Renal cortical epithelial cell (primary cell): Measurements from ENCODE around the gene IGFN1. TPM values are rescaled to one million over a fixed set of nuclear protein-coding genes. Genes with fewer than 3 reads are reported as not detected.
"Not testable (repeated sequence)": the region's sequence is repeated elsewhere in the genome, so short reads cannot be mapped to it uniquely, and the experiment has no call there.

Experiments used
- DNase-seq: peaks from one replicate; pipeline ENCODE4 v3.0.0-alpha.2; 2011; ENCODE audit warnings: low read depth
- total RNA-seq: library from RNA; depleted of rRNA; stranded (reverse); fragments of >200 nt; gene quantifications from 2 replicates; pipeline ENCODE4 v1.2.3, GENCODE V29; 2014

The IGFN1 gene
- total RNA-seq, result under 0.01 and 12.1 TPM in 2 replicates

- no peak for DNase-seq
Observed at GRCh38 chr1:201190624-201191051, at the start of gene IGFN1. Gene IGFN1, plus strand, starts transcription at chr1:201190824. Its CDS starts 2,470 bp downstream, at chr1:201193294.

DNA sequence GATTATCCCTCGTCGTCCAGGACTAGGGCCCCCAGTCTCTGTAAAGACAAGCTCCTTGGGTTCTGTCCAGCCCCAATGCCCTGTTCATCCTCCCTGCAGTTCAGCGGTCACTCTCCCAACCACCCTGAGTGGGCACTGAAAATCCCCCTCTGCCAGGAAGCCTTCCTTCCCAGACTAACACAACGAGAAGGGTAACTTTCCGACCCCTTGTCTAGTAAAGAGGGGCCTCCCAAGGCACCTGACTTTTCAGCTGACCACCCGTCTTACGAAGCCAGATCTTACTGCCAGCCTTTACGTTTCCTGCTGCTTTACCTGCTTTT is 49.7 kb upstream of the IGFN1 start:
- no peak for DNase-seq

DNA sequence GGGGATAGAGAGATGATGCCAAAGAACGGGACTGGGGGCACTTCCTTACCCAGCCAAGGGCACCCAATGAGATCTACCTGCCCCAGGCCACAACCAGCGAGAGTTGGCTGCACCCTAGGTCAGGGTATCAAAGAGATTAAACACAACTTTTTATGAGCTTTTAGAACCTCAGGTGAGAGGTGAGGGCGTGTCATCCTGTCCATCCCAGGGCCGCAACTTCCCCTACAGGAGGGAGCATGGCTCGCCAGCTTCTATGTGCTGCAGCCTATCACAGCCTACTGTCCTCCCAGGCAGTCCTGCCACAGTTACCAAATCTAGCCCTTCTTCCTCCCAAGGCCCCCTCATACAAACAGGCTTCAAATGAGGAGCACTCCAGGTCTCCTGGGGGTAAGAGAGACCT is 49.2 kb upstream of the IGFN1 start:
- no peak for DNase-seq

DNA sequence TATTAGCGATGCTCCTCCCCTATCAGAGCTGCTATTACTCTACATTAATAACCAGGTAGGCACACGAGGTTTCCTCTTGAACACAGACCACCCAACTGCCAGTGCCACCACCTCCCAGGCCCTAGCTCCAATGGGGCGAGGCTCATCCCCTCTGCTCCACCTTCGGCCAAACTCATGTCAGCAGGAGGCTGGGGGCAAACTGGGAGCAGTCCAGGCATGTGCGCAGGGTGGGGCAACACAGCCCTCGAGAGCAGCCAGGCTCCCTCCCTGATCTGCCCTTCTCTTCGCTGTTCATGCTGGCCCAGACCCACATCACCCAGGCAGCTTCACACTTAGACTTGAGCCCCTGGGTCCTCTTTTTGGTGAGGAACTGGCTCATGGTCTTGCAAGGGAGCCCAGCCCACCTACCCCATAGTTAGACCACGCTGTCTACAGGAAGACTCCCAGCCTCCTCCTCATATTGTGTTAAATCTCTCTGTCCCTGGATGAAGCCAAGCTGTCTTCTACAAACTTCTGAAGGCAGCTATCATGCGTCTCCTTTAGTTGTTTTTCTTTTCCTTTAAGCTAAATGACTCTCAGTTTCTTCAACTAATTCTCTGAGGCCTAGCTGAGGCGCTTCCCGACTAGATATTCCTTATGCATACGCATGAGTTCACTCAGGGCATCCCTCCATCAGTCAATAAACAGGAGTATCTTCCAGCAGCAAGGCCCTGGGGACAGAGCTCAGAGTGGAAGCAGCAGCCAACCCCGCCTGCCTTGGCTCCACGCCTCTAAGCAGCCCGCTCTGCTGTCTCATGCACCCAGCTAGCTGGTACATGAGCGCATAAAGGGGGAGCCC is 48.4 kb upstream of the IGFN1 start:
- no peak for DNase-seq

DNA sequence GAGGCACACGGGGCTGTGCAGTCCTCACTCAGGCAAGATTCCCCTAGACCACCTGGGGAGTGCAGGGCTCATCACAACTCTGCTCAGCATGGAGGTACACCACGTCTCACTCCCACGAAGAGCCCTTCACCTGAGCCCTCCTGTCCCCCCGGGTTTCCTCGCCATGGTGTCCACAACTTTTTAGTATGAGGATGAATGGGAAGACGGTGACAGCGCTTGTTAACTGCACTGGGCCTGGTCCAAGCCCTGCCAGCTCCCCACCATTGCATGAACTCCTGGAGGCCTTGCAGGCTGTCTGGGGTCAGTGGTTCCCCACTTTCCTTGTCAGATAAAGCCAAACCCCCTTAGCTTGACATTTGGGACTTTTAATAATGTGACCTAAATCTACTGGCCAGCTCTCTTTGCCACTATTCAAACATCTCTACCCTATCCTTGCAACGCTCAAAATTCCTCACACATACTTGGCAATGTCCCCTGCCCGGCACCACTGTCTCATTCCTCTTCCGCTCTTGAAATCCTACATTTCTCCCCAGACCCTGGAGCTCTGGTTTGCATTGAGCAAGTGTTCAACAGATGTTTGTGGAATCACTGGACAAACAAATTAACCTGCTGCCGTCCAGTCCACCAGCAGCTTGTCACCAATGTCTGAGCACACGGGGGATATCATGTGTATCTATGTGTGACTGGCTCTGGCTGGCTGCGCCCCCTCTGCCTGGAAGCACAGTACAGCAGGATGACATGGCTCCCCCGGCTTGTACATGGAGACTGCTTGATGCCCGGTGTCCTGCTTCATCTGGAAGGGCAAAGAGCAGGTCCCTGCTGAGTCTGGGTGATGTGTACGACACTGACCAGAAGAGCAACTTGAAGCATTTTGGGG is 47.5 kb upstream of the IGFN1 start:
- no peak for DNase-seq

DNA sequence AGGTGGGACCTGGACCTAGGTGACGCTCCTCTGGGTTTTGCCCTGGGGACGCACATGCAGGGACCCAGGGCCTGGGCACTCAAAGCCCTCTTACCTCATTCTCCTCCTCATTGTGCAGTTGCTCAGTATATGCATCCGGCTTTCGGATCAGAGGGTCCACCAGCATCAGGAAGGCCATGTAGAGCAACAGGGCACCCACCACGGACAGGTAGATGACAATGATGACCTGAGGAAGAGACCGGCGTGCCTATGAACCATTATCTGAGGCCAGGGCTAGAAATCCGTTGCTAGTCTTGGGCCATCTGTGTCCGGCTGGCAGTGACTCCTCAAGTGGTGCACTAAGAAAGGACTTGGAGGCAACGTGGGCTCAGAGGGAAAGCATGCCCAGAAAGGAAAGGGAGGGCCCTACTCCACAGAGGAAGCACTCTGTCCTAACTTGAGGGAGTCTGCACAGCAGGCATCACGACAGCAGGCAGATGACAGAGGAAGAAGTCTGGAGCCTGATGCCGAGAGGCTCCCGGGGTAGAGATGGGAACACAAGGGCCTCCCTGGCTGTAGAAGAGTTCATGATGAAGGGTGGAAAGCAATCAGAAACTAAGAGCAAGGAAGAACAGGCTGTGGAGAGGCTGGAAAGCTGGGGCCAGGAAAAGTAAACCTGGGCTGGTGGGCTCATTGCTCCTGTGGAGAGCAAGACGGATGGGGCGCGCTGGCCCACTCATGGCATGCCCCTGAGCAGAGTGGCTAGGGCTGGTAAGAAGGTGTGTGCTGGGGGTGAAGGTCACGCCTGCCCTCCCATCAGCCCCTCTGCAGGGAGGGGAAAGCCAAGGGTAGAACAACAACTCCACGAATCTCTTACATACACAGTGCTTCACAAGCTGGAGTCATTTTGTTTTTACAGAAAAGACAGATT is 46.6 kb upstream of the IGFN1 start:
- no peak for DNase-seq

DNA sequence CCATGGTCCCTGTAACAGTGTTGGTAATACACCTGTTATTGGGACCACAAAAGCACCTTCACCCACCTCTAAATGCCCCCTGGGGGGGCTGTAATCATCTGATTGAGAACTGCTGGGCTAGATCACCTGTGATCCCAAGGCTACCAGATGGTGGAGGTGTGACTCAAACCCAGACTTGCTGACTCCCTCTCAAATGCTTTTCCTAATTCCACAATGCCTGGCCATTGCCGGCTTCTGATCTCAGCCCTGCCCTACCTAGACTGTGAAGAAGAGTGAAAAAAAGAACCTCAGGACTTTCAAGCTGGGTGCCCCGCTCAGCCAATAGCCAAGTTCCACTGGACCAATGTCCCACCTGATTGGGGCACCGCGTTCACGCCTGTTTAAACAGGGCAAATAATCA is 45.9 kb upstream of the IGFN1 start:
- DNase-seq, result no peak

DNA sequence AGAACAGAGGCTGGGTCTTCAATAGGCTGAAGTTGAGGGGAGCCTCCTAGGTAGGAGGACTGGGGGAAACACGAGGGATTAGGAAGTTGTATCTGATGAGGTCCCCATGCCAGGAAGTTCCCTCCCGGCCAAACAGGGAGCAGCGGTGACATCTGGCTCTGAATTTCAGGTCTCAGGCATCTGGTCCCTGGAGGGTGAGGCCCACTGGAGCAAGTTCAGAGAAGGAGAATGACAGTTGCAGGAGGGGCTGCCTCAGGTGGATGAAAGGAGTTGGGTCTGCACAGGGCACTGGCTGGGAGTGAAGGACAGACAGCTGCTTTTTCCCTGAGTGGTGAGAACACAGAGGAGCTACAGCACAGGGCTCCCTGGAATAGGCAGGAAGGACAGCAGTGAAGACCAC is 45.5 kb upstream of the IGFN1 start:
- DNase-seq, result no peak

GRCh38 chr1:201145816-201146215 is 44.8 kb upstream of the IGFN1 start:
- no peak for DNase-seq

DNA sequence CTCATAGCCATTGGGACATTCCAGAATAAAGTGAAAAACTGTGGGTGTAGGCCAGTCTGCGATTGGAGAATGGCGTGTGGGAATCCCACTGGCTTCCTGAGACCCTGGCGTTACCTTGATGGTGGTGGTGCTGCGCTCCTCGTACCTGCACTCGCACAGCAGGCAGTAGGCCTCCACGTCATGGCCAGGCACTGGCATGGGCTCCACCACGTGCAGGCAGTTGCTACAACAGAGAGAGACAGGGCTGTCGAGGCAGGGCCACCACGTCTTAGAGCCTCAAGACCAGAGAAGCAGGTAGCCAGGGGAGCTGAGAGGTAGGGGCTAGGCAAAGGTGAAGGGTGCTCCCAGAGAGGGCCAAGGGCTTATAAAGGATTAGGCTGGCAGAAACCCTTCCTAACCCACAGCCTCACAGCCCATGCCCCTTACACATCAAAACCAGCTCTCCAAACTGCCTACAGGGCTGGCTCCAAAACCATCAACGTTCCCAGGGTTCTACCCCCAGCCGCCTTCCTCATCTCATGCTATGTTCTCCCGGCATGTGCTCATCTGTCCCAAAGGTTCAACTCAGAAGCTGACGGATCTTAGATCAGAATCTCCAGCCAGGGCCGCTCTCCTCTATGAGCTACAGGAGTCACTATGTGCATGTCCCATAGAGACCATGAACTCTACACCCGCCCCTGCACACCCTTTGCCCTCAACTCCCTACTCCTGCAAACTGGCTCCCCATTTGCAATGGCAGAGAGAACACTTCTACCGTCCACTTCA is 43.8 kb upstream of the IGFN1 start:
- DNase-seq, result no peak

DNA sequence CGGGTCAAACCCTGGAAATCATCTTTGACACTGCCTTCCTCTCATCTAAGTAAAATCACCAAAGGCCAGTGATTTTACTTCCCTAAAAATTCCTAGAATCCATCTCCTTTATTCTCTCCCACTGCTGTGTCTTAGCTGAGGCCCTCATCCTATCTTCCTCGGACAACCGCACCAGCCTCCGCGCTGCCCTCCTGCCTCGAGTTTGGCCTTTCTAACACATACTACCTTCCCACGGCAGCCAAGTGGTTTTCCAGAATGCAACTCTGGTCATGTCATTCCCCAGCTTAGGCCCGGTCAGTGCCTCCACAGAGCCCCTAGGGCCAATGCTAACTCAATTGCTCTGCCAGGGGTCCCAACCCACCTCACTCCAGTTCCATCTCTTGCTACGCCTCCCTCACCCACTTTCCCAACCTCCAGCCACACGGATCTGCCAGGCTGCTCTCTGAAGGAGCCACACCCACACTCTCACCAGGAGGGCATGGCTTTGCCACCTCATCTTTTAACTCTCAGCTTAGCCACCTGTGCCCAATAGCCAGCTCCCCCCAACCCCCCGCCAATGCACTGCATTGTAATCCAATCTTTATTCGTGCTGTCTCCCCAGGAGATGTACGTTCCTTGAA is 43.1 kb upstream of the IGFN1 start:
- DNase-seq, result no peak

DNA sequence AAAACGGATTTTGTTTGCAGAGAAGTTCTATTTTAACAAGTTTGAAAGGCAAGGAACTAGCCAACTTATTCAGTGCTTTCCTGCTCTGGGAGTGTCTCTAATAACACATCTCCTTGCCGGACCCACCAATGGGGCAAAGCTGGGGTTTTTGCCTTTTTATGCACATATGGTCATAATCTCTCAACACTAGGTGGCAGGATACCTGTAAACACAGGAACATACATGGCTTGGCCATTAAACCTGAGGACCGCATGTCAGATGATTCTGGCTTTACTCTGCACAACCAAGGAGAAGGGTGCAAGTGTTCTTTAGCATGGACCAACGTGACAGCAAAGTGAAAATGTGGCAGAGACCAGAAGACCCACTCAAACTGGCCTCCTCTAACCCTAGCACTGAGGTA is 41.2 kb upstream of the IGFN1 start:
- peak; percentile 72 for DNase-seq

DNA sequence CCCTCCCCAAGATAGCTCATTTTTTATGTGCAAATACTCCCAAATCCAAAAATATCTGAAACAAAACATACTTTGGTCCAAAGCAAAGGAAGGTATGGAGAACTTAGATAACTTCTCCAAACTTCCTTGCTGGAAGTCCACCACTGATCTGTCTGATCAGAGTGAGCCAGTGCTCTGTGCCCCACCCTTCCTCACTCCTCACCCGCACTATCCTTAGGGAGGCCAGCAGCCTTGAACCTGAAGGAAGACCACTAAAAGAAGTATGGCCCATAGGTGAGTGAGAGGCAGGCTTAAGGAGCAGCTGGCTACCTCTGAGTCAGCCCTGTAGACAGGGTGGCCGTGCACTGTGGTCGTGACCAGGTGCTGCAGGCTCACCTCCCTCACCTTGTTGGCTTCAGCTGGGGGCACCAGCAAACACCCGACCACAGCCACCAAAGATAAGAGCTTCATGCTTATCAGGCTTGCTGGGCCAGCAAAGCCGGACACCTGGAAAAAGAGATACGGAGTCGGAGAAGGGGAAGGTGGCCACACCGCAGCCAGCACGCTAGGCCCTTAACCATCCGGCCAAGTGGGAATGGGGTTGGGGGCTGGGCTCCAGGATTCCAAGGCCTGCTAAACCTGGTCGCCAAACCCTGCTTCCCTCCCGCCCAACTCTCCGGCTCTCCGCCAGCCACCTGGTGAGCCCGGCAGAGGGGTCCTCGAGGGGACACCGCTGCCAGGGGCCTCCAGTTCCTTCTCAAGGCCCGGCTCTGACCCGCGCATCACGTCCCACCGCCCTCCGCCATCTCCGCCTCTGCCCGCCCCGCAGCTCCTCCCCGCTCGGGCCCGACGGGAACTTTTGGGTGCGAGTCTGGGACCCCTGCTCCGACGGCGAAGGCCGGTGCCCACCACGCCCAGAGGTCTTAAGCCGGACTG is 36.9 kb upstream of the IGFN1 start:
- peak; percentile 9 for DNase-seq

GRCh38 chr1:201154389-201155165 is 36.0 kb upstream of the IGFN1 start, which contains the start of gene TMEM9:
Gene TMEM9, minus strand, starts transcription at chr1:201154474. Its CDS starts 551 bp downstream, at chr1:201153923.
- peak; percentile 83 for DNase-seq

- DNase-seq, result no peak
Observed at GRCh38 chr1:201155354-201155753, 35.3 kb upstream of the IGFN1 start.

DNA sequence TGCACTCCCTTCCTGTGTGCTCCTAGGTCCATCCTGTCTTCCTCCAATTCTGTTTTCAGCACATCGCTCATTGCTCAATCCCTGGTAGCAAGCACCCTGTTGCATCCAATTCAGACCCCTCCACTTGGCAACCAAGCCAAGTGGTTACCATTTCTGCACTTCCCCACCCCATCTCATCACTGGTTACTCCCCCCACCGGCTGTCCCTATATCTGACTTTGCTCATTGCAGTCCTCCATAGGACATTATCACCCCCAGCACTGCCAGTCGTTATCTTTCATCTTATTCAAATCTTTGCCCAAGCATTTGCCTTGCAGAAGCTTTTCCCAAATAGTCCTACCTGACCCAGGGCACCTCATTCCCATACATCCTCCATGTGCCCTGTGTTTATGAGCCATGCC is 34.3 kb upstream of the IGFN1 start:
- no peak for DNase-seq

GRCh38 chr1:201156819-201157218 is 33.8 kb upstream of the IGFN1 start:
- no peak for DNase-seq

DNA sequence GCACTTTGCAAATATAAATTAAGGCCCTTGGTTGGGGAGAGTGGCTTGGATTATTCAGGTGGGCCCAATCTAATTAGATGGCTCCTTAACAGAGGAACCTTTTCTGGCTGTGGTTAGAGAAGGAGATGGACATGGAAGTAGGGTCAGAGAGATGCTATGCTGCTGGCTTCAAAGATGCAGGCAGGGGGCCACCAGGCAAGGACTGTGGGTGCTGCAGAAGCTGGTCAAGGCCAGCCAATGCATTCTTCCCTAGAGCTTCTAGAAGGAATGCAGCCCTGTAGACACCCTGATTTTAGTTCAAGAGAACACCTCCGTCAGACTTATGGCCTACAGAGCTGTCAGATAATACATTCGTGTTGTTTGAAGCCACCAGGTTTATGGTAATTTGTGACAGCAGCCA is 32.7 kb upstream of the IGFN1 start:
- DNase-seq, result no peak

GRCh38 chr1:201163036-201163435 is 27.6 kb upstream of the IGFN1 start:
- not testable (repeated sequence) for DNase-seq
